CD4-positive, alpha-beta T cell treated with Interleukin-4 for 1 hour (primary cell): ENCODE measurements around the gene RYR2.
A peak's percentile ranks its signal among the peaks of the same experiment; 100 is the strongest.

ENCODE experiments used
- DNase-seq, 2 donors: peaks; one replicate each; pipeline ENCODE4 v3.0.0-alpha.2; 2020 to 2022

The RYR2 gene

GRCh38 chr1:237473854-237474253 is 431.9 kb downstream of the RYR2 start:
- no peak for DNase-seq

GRCh38 chr1:237478082-237478481 is 436.1 kb downstream of the RYR2 start:
- no peak for DNase-seq

- no peak for DNase-seq
These were observed 436.9 kb downstream of the RYR2 start for GRCh38 chr1:237478842-237479241.

- no peak for DNase-seq
These were observed 440.8 kb downstream of the RYR2 start for GRCh38 chr1:237482777-237483176.

DNA sequence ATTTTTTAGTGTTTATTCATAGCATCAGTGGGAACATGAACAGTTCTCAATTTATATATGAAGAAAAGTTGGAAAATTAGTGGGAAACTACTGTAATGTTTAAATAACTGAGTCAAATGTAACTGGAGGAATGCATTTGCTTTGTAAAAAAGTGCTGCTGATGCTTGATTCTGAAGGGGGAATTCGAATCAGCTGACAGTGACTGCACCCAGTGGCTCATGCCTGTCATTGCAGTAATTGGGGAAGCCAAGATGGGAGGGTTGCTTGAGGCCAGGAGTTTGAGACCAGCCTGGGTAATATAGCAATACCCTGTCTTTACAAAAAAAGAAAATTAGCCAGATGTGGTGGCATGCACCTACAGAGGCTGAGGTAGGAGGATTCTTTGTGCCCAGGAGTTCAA is 450.4 kb downstream of the RYR2 start:
- no peak for DNase-seq

DNA sequence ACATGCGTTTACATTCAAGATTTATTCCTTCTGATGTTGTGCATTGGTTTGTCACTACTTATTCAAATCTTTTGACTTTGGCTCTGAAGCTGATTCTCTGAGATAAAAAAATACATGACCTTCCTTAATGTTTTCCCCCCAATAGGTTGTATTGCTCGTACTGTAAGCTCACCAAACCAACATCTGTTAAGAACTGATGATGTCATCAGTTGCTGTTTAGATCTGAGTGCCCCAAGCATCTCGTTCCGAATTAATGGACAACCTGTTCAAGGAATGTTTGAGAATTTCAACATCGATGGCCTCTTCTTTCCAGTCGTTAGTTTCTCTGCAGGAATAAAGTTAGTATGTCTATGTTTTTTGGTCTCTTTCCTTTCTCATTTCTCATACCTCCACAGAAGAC is 458.6 kb downstream of the RYR2 start:
- no peak for DNase-seq

- DNase-seq = no peak
These were observed 461.3 kb downstream of the RYR2 start for GRCh38 chr1:237503292-237503691.

DNA sequence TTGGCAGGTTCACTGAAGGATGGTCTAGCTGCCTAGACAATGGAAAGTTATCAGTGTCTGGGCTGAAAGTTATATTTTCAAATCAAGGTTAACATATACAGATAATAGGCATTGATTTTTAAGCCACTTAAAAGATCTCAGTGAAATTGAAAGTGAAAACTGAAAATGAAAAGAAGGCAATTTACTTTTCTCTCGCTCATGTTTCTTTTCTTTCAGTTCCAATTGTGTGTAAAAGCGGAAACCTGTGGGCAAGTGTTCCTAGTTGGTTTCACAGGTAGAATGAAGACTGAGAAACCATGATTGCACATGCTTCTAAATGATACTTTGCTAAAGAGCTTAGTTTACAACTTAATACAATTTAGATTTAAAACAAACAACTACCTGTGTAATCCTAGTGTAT is 465.0 kb downstream of the RYR2 start:
- DNase-seq = peak in 1 of 2 donors; percentile 19

- no peak for DNase-seq
These were observed 467.8 kb downstream of the RYR2 start for GRCh38 chr1:237509748-237510147.

GRCh38 chr1:237525102-237525501 is 483.1 kb downstream of the RYR2 start:
- no peak for DNase-seq

- no peak for DNase-seq
These were observed 485.8 kb downstream of the RYR2 start for GRCh38 chr1:237527761-237528160.

DNA sequence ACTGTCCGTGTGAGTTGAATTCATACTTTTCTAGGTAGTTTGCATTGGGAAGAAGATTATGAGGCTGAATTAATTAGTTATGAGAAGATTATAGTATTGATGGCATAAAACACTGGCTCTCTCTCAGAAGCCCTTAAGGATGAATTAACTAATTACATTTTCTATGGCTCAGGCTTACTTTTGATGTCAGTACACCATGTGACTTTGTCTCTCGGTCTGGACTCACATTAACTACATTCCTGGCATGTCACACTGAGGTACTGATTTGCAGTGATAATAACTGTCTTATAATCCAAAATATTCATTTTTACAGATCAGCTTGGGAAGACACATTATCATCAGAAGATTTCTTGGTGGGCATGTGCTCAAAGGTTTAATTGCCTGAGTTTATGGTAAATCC is 486.6 kb downstream of the RYR2 start:
- DNase-seq = no peak

DNA sequence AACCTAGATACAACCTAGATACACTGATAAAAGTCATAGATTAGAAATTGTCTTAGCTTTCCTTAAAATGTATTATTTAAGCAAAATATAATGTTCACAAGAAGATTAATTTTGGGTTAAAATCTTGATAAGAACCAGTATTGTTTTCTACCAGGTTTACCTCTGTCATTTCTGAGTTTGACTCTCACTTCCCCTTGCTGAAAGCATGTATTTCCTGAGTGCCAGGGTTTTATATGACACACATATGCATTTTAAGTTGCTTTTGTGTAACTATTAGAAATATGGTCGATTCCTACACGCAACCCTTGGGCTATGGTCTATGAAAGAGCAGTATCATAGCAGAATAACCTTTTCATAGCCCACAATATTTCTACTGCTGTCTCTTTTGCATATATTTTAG is 497.1 kb downstream of the RYR2 start:
- DNase-seq = no peak

GRCh38 chr1:237542525-237543418 is 500.8 kb downstream of the RYR2 start:
- no peak for DNase-seq

DNA sequence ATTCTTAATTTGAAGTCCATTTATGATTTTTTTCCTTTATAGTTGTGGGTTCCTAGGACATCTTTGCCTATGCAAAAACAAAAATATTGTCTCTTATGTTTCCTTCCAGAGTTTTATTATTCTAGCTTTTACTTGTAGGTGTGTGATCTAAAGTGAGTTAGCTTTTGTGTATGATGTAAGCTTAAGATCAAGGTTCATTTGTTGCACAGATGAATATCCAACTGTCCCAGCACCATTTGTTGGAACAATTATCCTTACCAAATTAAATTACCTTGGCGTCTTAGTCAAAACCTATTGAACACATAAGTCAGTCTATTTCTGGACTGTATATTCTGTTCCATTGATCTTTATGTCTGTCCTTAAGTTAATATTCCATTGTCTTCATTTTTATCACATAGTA is 511.1 kb downstream of the RYR2 start:
- DNase-seq = no peak

GRCh38 chr1:237556911-237557310 is 514.9 kb downstream of the RYR2 start:
- DNase-seq = no peak

GRCh38 chr1:237562242-237562823 is 520.3 kb downstream of the RYR2 start:
- peak in 1 of 2 donors; percentile 62 for DNase-seq

GRCh38 chr1:237565236-237565635 is 523.3 kb downstream of the RYR2 start:
- no peak for DNase-seq

DNA sequence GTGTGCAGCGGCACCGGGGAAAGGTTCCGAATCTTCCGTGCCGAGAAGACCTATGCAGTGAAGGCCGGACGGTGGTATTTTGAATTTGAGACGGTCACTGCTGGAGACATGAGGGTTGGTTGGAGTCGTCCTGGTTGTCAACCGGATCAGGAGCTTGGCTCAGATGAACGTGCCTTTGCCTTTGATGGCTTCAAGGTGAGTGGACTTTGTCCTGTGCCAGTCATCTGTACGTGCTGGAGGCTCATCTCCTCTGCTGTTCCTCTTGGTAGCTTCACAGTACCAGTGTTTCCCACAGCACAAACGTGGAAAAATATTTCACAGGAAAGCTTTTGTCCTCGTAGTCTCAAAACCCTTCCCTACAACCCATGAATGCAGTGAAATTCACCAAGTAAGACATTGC is 524.6 kb downstream of the RYR2 start:
- no peak for DNase-seq

DNA sequence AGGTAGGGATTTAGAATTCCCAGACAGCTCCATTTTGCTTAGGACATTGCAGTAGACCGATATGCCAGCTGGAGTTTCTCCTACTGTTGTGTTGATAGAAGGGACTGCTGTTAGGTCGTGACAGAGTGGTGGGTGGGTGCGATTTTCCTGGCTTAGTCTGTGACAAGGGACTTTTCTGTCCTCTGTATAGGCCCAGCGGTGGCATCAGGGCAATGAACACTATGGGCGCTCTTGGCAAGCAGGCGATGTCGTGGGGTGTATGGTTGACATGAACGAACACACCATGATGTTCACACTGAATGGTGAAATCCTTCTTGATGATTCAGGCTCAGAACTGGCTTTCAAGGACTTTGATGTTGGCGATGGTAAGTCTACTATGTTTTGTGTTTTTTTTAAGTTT is 527.0 kb downstream of the RYR2 start:
- no peak for DNase-seq

DNA sequence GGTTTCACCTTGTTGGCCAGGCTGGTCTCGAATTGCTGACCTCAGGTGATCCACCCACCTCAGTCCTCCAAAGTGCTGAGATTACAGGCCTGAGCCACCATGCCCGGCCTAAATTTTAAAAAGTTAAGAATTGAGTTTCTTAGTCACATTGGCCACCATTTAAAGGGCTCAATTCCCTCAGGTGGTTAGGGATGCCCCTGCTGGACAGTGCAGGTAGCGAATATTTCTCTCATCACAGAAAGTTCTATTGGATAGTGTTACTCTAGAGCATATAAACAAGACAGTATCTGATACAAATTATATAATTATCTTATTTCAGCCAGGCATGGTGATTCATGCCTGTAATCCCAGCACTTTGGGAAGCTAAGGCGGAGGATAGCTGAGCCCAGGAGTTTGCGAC is 528.5 kb downstream of the RYR2 start:
- DNase-seq = no peak

DNA sequence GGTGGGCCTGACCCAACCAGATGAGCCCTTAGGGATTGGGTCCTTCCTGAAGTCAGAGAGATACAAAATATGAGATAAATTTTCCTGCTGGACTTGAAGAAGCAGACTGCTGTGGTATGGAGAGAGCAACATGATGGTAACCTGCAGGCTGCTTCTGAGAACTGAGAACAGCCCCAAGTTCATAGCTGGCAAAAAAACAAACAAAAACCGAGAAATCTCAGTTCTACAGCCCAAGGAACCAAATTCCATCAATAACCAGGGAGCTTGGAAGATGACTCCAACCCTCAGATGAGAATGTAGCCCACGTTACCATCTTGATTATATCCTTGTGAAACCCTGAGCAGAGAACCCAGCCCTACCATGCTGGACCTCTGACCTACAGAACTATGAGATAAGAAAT is 532.6 kb downstream of the RYR2 start:
- no peak for DNase-seq

DNA sequence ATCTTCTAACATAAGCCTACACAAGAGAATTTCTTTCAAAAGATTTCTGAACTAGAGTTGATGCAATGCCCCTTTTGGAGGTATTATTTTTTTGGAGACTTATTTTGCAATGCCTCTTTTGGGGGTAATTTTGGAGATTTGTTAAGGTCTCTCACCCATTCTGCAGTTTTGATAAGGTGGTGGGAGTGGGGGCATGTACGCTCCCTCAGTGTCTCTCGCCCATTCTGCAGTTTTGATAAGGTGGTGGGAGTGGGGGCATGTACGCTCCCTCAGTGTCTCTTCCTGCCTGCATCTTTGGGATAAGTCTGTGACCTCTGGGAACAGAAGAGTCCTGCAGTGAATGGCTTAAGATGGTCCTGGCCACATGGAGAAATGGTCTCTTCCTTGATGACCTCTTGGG is 536.6 kb downstream of the RYR2 start:
- no peak for DNase-seq

DNA sequence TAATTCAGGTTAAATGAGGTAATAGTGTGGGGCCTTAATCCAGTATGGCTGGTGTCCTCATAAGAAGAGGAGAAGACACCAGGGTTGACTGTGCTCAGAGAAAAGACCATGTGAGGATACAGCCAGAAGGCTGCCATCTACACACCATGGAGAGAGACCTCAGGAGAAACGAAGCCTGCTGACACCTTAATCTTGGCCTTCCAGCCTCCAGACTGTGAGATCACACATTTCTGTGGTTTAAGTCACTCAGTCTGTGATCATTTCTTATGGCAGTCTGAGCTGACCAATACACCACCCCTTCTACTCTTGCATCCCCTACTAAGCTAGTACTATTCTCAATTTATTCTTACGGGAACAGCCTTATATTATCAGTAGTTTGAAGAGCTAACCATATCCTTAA is 538.7 kb downstream of the RYR2 start:
- no peak for DNase-seq

GRCh38 chr1:237583270-237583669 is 541.3 kb downstream of the RYR2 start:
- no peak for DNase-seq
